ENCODE data around the gene CDH4. TPM values are rescaled to one million over a fixed set of nuclear protein-coding genes. Genes with fewer than 3 reads are reported as not detected.

CDH4 gene
- total RNA-seq, 4 donors from 2014 or later, result not detected

DNA sequence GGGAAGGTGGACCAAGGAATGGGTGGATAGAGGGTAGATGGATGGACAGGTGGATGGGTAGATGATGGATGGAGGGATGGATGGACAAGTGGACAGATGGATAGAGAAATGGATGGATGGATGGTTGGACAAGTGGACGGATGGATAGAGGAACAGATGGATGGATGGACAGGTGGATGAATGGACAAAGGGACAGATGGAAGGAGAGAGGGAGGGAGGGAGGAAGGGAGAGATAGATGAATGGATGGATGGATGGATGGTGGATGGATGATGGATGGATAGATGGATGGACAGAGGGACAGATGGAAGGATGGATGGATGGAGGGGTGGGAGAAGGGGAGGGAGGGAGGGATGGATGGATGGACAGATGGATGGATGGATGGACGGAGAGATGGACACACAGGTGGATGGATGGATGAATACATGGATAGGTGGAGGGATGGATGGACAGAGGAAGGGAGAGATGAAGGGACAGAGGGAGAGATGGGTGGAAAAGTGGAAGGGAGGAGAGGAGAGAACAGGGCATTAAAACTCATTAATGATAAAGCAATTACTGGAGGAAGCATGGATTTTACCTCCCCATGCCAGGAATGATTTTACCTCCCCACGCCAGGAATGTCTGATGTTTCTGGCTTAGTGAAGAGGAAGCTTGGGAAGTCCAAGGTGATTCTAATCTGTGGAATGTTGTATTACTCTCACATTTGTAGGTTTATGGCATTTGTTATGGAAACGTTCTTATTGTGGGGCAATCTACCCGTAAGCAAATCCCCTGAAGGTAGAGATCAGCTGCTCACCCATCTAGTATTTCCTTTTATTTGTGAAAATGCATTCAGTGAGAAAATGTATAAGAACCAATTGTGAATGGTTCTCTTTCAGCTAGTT, 430.3 kb downstream of the CDH4 start:
- TF ChIP-seq POLR2AphosphoS5 (IDR thresholded peaks at IDR 0.05) (no peak), POLR2A (IDR thresholded peaks at IDR 0.05) (no peak), EP300 (IDR thresholded peaks at IDR 0.05; ENCODE audit: low read depth) (no peak)
- TF ChIP-seq, protein P1, sequence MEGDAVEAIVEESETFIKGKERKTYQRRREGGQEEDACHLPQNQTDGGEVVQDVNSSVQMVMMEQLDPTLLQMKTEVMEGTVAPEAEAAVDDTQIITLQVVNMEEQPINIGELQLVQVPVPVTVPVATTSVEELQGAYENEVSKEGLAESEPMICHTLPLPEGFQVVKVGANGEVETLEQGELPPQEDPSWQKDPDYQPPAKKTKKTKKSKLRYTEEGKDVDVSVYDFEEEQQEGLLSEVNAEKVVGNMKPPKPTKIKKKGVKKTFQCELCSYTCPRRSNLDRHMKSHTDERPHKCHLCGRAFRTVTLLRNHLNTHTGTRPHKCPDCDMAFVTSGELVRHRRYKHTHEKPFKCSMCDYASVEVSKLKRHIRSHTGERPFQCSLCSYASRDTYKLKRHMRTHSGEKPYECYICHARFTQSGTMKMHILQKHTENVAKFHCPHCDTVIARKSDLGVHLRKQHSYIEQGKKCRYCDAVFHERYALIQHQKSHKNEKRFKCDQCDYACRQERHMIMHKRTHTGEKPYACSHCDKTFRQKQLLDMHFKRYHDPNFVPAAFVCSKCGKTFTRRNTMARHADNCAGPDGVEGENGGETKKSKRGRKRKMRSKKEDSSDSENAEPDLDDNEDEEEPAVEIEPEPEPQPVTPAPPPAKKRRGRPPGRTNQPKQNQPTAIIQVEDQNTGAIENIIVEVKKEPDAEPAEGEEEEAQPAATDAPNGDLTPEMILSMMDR (IDR thresholded peaks at IDR 0.05), result no peak
- WGBS, 2 donors (ENCODE audit: low coverage in 1 of 2), result 34 to 57% methylated on average over 5 of the region's 5 CpGs
- no peak for DNase-seq
- Histone ChIP-seq H3K4me3 (no peak overlapping the region), H3K4me1 (no peaks in the 10 kb centered on the region), H3K36me3 (no peaks in the 10 kb centered on the region), H3K27me3 (peaks cover 10% of the 10 kb centered on the region), H3K27ac (no peak overlapping the region), H3K9me3 (no peaks in the 10 kb centered on the region)
- in situ Hi-C loops (cut with MboI; ENCODE audit: low pct_ligation_motif_present in 1 of 4, low pct_unique_long_range_greater_than_20kb in 1 of 4, low sequenced_read_pairs in 3 of 4) (no loop called here), intact Hi-C loops (cut with DNase I; ENCODE audit: low total_unique reads) (no loop called here)

DNA sequence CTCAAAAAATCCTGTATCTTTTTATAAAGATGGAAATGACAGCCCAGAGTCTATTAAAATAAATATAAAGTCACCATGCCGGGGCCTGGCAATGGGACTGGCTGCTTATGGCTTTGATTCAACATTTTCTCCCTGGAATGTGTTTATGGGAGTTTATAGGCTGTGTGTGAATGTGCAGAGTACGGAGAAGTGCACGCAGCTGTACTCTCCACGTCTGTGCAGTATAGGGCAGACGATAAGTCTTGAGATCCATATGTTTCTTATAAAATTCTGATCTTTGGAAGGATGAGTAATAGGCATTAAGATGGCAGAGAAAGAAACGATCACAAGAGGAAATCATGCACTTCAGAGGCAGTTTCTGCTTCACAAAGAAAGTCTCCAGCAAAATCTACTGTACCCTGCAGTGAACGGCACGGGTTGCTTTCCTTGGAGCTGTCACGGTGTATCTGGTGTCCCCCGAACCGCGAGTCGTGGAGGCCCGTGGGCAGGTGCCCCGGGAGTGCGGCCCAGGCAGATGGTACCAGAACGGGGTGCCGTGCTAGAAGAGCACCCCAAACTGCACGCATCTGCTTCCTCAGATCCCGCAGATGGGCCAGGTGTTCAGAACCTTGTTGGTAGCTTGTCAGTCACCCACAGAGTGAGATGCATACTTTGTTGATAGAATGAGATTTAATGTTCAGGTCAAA, 431.1 kb downstream of the CDH4 start:
- WGBS, 2 donors (ENCODE audit: low coverage in 1 of 2), result 33 to 67% methylated on average over 6 to 20 of the region's 20 CpGs
- in situ Hi-C loops (cut with MboI; ENCODE audit: low pct_ligation_motif_present in 1 of 4, low pct_unique_long_range_greater_than_20kb in 1 of 4, low sequenced_read_pairs in 3 of 4), result no loop called here
- intact Hi-C loops (cut with DNase I; ENCODE audit: low total_unique reads), result no loop called here

DNA sequence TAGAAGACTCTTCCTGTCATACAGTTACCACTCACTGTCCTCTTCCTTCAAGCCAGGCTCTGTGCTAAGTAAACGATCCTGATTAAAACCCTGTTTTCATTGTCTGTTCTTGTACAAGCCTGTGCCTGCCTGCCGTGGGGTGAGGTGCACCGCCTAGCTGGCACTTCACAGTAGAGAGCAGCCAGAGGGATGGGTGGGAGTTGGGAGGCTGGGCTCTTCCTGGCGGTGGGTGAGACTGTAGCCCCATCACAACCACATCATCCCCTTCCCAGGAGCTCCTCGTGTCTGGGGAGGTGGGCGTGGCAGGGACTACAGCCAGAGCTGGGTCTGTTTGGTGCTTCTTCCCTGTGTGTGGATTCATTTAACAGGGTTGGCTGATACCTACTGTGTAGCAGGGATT, 431.7 kb downstream of the CDH4 start:
- in situ Hi-C loops (cut with MboI; ENCODE audit: low pct_ligation_motif_present in 1 of 4, low pct_unique_long_range_greater_than_20kb in 1 of 4, low sequenced_read_pairs in 3 of 4), result no loop called here
- TF ChIP-seq, protein P1 (IDR thresholded peaks at IDR 0.05), result no peak
- TF ChIP-seq POLR2A (IDR thresholded peaks at IDR 0.05) (no peak), POLR2AphosphoS5 (IDR thresholded peaks at IDR 0.05) (no peak), EP300 (IDR thresholded peaks at IDR 0.05; ENCODE audit: low read depth) (no peak)
- H3K9me3 ChIP-seq, result no peaks in the 10 kb centered on the region
- H3K27ac ChIP-seq, result no peak overlapping the region
- no peaks in the 10 kb centered on the region for H3K36me3 ChIP-seq
- intact Hi-C loops (cut with DNase I; ENCODE audit: low total_unique reads), result no loop called here
- H3K27me3 ChIP-seq, result peaks cover 10% of the 10 kb centered on the region
- no peak for DNase-seq
- H3K4me3 ChIP-seq, result no peak overlapping the region
- 53% methylated on average over 6 of the region's 6 CpGs; no CpG with 5 or more reads in 1 of the 2 donors for WGBS, 2 donors (ENCODE audit: low coverage in 1 of 2)
- no peaks in the 10 kb centered on the region for H3K4me1 ChIP-seq

More for the DNA sequence above, 431.1 kb downstream of the CDH4 start:
- no peaks in the 10 kb centered on the region for H3K36me3 ChIP-seq
- DNase-seq, result no peak
- no peaks in the 10 kb centered on the region for H3K9me3 ChIP-seq
- H3K27ac ChIP-seq, result no peak overlapping the region
- no peak overlapping the region for H3K4me3 ChIP-seq
- no peaks in the 10 kb centered on the region for H3K4me1 ChIP-seq
- TF ChIP-seq POLR2AphosphoS5 (IDR thresholded peaks at IDR 0.05) (no peak), EP300 (IDR thresholded peaks at IDR 0.05; ENCODE audit: low read depth) (no peak), POLR2A (IDR thresholded peaks at IDR 0.05) (no peak)
- TF ChIP-seq, protein P1 (IDR thresholded peaks at IDR 0.05), result no peak
- peaks cover 10% of the 10 kb centered on the region for H3K27me3 ChIP-seq

DNA sequence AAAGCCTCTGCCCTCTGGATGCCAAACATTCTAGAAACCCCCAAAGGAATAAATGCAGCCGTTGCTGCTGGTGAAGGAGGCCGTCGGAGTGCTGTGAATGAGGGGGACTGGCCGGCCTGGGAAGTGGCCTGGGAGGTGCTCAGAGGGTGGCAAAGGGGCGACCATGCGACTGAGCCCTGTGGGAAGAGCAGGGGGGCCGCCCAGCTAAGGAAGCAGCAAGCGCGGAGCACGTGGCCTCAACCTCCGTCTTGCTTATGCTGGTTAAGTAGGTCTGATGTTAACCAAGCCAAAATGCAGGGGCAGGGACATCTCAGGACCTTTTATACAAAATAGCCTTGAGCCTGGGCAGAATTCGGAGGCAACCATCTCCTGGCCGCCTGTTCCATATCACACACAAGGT, 432.1 kb downstream of the CDH4 start:
- H3K27me3 ChIP-seq, result peaks cover 10% of the 10 kb centered on the region

More for the DNA sequence above, 432.1 kb downstream of the CDH4 start:
- TF ChIP-seq, protein P1 (IDR thresholded peaks at IDR 0.05), result no peak
- 59 to 61% methylated on average over 4 to 13 of the region's 13 CpGs for WGBS, 2 donors (ENCODE audit: low coverage in 1 of 2)
- in situ Hi-C loops (cut with MboI; ENCODE audit: low pct_ligation_motif_present in 1 of 4, low pct_unique_long_range_greater_than_20kb in 1 of 4, low sequenced_read_pairs in 3 of 4) (no loop called here), intact Hi-C loops (cut with DNase I; ENCODE audit: low total_unique reads) (no loop called here)
- no peak overlapping the region for H3K4me3 ChIP-seq
- H3K9me3 ChIP-seq, result no peaks in the 10 kb centered on the region
- no peaks in the 10 kb centered on the region for H3K36me3 ChIP-seq
- H3K4me1 ChIP-seq, result no peaks in the 10 kb centered on the region
- DNase-seq, result no peak
- no peak overlapping the region for H3K27ac ChIP-seq
